HG02943 (cell line): Measurements from ENCODE around the gene LIMK2.
A peak's percentile ranks its signal among the peaks of the same experiment; 100 is the strongest.
"Not testable (repeated sequence)": the region's sequence is repeated elsewhere in the genome, so short reads cannot be mapped to it uniquely, and the experiment has no call there.

Experiments used
- ATAC-seq: cut with Tn5 transposase; IDR thresholded peaks from one replicate; pipeline ENCODE4 v1.9.1; 2021; ENCODE audit warnings: mild to moderate bottlenecking, low read depth, moderate library complexity; ENCODE audit not compliant: unreplicated experiment

Gene LIMK2

DNA sequence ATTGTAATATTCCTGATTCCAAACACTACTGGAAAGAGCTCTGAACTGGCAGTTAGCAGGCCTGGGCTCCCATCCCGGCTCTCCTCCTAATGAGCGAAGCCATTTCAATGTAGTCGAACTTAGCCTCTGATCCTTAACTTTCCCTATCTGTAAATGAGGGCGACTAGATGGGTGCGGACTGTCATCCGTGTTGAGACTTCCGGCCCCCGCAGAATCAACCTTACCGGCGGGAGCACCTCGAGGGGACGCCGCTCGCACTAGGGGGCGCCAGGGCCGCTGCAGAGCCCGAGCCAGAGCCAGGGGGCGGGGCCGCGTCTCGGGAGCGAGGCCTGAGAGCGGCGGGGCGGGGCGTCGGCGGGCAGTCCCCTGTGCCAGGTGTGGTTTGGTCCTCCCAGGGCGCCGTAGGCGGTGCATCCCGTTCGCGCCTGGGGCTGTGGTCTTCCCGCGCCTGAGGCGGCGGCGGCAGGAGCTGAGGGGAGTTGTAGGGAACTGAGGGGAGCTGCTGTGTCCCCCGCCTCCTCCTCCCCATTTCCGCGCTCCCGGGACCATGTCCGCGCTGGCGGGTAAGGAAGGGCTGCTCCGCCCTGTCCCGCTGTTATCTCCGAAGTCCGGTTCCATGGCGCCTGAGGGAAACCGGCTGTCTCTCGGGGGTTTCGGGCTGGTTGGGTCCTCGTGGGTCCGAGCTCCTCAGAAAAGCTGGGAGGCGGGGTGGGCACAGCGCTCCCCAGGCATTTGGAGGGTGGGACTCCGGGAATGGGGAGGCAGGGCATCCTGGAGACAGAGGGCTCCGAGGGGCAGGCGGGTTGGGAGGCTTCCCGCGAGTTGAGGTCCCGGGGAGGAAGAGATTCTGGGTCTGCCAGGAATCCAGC lies at the start of gene LIMK2:
Gene LIMK2, plus strand, starts transcription at position 437 of the 869 bp plus-strand sequence. Its CDS starts 111 bp downstream, at position 548.
- peak; percentile 90 for ATAC-seq

DNA sequence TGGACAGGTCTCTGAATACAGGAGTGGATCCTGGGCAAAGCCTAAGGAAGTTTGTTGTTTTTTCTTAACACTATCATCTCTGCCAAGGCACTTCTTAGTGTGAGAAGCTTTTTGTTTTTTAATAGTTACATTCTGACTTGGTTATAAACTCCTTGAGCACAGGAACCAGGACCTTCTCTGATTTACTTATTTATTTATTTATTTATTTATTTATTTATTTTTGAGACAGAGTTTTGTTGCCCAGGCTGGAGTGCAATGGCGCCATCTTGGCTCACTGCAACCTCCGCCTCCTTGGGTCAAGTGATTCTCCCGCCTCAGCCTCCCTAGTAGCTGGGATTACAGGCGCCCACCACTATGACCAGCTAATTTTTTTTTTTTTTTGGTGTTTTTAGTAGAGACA lies 41.1 kb upstream of the LIMK2 start:
- no peak for ATAC-seq

DNA sequence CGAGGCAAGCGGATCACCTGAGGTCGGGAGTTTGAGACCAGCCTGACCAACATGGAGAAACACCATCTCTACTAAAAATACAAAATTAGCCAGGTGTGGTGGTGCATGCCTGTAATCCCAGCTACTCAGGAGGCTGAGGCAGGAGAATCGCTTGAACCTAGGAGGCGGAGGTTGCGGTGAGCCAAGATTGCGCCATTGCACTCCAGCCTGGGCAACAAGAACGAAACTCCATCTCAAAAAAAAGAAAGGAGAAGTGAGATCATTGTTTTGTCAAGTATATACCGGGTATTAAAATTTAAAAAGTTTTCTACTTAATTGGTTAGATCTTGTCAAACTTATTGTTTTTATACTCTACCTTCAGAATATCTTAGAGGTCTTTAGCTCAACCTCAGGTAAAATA lies 40.4 kb upstream of the LIMK2 start:
- ATAC-seq, result not testable (repeated sequence)

DNA sequence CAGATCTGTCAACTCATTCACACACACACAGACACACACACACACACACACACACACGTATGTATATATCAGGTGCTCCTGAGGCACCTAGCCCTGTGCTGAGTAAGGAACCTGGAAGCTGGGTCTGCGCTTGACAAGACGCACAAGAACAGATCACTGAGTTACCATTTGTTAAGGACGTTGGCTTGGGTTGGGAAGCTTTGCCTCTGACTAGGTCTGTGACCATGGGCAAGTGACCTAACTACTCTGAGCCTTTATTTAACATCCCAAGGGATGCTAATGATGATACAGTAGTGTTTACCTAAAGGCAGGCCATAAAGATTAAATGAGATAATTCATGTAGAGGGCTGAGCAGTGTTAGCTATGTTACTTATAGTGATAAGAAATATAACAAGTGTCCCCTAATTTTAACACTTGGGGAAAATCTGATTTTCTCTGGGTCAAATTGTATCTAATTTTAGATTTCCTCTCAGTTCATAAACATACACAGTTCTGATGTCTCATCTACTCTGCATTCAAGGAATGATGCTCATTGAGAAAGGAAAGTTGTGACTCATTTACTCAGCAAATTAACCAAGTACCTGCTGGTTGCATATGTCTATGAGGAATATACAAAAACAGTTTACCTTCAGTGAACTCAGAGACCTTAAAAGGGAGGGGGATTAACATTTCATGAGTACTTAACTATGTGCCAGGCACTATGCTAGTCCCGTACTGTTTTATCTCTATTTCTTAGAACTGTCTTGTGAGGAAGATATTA lies 38.5 kb upstream of the LIMK2 start:
- ATAC-seq, result no peak

DNA sequence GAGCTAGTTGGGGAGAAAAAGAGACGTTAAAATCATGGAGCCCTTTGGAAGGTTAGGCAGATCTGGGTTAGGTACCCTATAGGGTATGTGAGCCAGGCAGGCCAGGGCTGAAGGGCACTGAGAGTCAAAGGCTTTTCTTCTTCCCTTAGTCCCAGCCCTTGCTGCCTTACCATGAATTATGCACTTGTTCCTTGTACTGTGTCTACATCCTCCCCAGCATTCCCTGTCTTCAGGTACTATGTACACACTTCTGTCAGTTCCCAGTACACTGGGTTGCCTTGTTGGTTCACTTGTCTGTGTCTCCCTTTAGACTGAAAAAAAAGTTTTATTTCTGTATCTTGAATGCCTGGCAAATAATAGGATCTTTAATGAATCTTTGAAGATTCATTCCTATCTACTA lies 35.2 kb upstream of the LIMK2 start:
- ATAC-seq, result no peak

DNA sequence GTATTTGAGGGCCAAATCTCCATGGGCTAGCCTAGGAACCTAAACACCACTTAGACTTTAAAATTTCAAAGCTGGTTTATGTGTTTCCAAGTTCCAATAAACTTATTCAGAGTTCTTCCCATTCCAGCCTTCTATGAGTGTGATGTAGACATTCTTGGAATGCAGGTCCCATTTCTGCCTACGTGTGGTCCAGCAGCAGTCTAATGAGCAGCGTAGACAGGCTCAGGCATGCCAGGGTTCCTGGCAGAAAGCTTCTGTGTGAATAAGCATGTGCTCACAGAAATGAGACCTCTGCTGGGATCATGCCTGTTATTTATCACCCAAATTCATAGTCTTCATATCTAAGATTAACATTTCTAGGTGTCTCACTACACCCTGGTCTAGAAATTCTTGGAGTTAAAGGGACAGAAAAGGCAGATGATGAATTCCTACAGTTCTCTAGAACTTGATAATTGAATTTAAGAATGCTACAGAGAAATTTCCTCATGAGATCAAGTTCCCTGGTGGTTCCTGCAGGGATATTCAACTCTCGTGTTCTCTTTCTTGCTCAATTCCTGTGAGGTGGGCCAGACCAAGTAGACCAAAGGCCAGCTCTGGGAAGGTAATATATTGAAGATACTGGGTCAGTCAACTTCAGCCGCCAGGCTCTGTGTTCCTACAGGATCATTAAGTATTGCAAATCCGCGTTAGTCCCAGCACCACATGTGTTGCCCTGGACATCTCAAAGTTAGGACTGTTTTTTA lies 34.5 kb upstream of the LIMK2 start:
- no peak for ATAC-seq

DNA sequence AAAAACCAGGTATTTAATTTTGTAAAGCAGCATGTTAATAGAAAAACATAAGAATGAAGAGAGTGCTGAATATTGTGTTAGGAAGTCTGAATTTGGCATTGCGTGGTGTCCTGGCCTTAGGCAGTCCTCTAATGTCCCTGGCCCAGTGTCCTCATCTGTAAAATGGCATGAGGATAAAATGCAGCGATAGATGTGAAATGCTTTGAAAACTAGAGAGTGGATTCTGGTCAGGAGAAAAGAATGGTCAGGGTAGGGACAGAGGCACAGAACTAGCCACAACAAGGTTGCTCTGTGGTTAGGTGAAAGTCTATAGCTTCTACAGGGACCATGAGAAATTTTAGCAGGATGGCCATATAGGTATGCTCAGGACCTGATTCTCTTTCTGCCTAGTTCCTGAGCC lies 33.2 kb upstream of the LIMK2 start:
- ATAC-seq, result no peak

DNA sequence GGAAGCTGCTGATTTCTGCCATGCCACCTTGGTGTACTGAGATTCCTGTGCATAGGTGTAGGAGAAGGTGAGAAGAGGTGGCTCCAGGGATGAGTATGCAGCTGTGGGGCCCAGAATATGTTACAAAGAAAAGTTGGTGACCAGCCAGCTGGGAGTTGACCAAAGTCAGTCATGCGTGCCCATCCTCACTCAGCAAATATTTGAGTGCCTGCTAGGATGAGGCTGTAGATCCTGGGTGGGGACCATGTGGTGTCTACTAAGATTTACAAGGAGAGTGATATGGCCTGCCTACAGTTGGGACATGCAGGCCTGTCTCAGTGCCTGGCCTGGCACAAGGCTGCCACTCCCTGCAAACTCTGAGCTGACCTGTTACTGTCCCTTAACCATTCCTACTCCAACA lies 32.8 kb upstream of the LIMK2 start:
- no peak for ATAC-seq

DNA sequence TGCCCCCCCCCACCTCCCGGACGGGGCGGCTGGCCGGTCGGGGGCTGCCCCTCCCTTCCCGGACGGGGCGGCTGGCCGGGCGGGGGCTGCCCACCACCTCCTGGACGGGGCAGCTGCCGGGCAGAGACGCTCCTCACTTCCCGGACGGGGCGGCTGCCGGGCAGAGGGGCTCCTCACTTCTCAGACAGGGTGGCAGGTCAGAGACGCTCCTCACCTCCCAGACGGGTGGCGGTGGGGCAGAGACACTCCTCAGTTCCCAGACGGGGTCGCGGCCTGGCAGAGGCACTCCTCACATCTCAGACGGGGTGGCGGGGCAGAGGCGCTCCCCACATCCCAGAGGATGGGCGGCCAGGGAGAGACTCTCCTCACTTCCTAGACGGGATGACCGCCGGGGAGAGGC lies 28.1 kb upstream of the LIMK2 start:
- ATAC-seq, result no peak

DNA sequence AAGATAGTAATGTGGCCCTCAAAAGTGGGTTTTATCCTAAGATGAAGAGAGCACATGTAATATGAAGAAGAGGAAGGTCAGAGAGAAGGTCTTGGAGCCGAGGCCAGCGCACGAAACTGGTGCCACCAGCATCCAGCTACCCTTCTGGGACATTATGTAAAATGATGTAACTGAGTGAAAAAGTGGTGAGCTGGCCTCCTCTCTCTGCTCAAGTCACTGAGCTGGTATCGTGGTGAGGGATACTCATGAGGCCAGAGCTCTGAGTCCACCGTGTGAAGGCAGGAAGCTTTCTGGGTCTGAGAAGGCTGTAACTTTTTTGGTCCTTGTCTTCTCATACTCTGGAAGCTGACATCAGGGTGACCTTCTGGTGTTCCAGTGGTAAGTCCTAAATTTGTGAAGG lies 27.0 kb upstream of the LIMK2 start:
- ATAC-seq, result no peak

DNA sequence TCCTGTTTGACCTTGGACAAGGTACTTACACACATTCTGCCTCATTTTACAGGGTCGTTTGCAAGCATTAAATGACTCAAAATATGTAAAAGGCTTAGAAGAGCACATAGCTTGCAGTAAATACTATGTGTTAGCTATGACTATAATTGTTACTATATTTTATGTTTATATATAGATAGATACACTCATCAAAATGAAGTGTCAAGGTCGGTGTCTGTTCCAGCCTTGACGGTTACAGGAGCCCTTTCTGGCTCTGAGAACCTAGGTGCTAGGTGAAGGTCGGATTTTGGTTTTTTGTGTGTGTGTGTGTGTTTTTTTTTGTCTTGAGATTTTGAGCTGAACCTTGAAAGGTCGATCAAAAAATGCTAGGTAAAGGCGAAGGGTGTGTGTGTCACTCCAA lies 24.5 kb upstream of the LIMK2 start:
- ATAC-seq, result no peak

DNA sequence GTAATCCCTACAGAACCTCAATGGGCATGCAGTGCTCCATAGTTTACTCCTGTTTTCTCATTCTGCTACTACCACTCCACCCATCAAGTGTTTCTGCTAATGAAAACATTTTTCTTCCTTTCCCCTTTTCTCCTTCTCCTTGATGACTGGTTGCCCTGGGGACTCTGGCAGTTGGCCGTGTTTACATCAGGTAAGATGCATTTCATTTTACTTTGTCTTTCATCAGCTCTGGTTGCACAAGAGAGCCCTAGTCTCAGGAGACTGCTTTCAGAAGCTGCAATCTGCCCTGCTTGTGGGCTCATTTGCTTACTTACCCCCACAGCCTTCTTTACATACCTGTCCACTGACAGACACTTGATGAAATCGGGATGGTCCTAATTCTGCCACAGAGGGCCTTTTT lies 19.6 kb upstream of the LIMK2 start:
- ATAC-seq, result no peak

DNA sequence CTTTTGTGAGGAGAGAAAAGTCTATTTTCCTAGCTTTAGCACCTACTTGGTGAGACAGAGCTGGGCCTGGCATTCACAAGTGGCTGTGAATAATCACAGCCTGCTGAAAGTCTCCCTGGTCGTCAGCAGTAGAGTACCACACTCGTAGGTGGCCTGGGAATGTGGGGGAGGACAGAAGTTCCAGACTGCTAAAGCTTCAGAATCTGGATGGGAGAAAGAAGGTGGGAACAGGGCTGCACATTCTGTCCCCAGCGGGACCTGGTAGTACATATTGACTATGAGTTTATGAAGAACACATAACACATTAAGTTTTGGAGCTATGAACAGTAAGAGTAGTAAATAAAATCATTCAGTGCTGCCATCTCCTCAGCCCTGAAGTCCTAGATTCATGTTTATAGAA lies 19.0 kb upstream of the LIMK2 start:
- ATAC-seq, result no peak

DNA sequence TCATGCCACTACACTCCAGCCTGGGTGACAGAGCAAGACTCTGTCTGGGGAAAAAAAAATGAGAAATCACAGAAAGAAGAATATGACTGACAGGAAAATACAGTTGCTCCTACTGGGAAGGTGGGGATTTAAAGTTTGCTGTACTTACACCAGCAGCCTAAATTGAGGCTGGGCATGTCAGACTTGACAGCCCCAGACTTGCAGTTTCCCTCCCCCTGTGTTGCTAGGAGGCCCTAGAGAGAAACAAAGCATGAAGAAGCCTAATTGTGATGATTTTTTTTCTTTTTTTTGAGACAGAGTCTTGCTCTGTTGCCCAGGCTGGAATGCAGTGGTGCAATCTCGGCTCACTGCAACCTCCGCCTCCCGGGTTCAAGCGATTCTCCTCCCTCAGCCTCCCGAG lies 17.4 kb upstream of the LIMK2 start:
- not testable (repeated sequence) for ATAC-seq

DNA sequence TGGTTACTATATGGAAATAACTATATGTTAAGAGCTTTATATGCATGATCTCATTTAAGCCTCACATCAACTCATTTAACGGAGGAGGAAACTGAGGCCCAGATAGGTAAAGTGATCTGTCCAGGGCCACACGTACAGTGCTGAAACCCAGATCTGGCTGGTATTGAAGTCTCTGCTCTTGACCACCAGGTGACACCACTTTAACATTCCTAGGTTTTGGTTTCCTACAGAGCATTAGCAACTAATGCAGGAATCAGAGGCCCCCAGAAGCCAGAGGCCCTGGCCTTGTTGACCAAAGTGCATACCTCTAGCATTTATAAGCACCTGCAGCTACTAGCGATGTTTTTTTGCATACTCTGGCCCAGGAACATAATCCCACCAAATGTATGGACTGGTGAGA lies 12.9 kb upstream of the LIMK2 start:
- ATAC-seq, result no peak

DNA sequence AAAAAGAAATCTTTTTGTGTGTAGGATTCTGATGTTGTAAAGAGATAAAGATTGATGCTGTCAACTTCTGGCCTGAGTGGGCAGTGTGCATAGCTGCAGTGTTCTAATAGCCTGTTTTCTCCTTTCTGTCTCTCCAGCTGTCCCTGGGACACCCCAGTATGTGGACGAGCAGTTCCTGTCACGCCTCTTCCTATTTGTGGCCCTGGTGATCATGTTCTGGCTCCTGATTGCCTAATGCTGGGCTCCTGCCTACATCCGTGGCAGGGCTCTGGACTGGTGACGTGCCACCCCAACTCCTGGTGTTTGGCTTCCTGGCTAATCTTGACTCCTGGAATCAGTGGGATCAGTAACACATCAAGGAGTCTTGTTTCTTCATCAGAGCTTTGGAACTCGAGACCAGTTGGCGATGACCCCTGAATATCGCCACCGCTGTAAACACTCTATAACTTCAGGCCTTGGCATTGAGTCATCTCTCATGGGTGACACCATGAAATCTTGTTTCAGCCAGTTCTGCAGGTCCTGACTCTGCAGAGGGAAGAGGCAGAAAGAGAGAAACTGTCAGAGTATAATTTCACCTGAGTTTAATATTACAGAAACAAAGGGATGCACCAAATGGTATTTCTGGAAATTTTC lies 7.6 kb upstream of the LIMK2 start:
- ATAC-seq, result not testable (repeated sequence)

DNA sequence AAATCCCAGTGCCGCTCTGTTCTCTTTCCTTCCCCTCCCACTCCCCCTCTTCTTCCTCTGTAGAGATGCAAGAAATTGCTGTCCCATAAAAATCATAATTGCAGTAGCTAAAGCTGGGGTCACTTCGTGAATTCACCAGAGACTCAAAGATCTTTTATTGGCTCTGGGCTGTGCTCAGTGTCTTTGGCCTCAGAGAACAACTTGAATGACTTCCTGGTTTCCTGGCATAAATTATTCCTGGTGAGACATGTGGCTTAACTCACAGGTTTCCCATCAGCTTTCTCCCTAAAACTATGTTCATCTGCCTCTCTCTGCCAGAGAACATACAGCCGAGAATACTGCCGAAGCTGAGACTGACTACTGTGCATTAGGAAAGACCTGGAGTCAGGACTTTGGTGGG lies 7.0 kb upstream of the LIMK2 start:
- not testable (repeated sequence) for ATAC-seq

DNA sequence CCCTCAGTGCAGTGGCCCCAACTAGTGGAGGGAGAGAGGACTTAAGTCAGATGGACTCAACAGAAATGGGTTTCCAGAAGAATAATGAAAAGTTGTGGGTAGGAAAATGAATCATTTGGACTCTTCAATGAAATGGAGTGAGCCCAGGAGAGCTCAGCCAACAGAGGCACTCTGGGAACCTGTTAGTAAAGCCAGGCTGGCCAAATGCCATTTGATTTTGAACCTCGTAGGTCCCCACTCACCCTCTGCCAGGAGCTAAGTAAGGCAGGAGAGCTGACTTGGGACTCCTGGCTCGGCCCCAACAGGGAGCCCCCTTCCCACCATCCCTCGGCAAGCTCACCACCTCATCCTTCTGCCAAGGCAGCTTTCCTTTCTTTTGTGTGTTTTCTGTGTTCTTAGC lies 5.6 kb upstream of the LIMK2 start:
- not testable (repeated sequence) for ATAC-seq

DNA sequence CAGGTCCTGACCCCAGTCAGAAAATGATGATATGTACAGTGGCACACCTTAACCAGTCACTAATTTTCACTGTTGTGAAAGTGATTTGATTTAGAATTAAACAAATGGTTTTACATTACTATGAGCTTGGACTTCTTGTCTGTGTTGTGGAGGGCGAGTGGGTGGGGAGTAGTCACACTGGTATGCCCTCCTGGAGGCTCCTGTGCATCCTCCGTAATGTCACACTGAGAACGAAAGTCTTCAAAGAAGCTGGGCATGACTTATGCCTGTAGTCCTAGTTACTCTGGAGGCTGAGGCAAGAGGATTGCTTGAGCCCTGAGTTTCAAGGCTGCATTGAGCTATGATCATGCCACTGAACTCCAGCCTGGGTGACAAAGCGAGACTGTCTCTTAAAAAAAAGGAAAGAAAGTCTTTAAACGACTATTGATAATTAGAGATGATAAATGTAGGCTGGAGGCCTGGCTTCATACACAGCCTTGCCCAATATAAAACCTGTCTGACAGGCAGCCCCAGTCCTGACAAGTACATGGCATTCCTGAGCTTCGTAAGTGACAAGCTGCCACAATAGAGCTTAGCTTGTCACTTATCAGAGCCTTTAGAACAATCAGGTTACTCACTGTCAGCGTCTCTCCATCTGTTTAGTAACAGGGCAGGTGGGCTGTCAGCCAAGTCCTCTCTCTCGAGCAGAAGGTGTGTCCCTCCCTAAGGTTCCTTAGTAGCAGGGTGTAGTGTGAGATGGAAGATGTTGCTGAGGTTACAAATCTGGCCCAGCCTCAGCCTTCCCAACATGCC lies 5.0 kb upstream of the LIMK2 start:
- ATAC-seq, result no peak
